BJ (cell line): ENCODE data around the gene GFER. TPM values are rescaled to one million over a fixed set of nuclear protein-coding genes. Genes with fewer than 3 reads are reported as not detected.

ENCODE experiments used
- CTCF ChIA-PET: fragments of 350-600 bp; formaldehyde crosslinking; extraction: SDS; loops from one replicate; lab custom pipeline; 2021; ENCODE audit warnings: antibody characterized with exemption, inconsistent platforms; lab: Yijun Ruan, JAX
- POLR2A ChIA-PET: fragments of 300-600 bp; sonication (Branson Sonifier 250); formaldehyde crosslinking; extraction: SDS; loops from one replicate; lab custom pipeline; 2021; ENCODE audit warnings: antibody characterized with exemption; lab: Charles Lee
- DNase-seq: peaks from one replicate; pipeline ENCODE4 v3.0.0-alpha.2; 2011; ENCODE audit warnings: low read depth
- H3K27me3 ChIP-seq: 2 replicates; pipeline ENCODE4 v1.6.0; 2011; ENCODE audit warnings: low read length; ENCODE audit not compliant: control insufficient read depth, insufficient read depth
- H3K36me3 ChIP-seq: 2 replicates; pipeline ENCODE4 v1.5.1; 2011; ENCODE audit warnings: low read length; ENCODE audit not compliant: control insufficient read depth, insufficient read depth
- H3K4me3 ChIP-seq: 2 replicates; pipeline ENCODE4 v1.5.1; 2011; ENCODE audit warnings: low read depth, mild to moderate bottlenecking, control low read depth, low read length
- CTCF ChIP-seq: IDR thresholded peaks from 2 replicates; pipeline ENCODE4 v1.5.1; 2011; ENCODE audit warnings: low read depth, mild to moderate bottlenecking, control low read depth, inconsistent platforms, low read length, moderate library complexity; ENCODE audit not compliant: insufficient read depth
- polyA plus RNA-seq: library from polyadenylated mRNA; depleted of rRNA; stranded (reverse); fragments of >200 nt; gene quantifications from 2 replicates; pipeline ENCODE4 v1.2.3, GENCODE V29; 2011

GFER gene
- polyA plus RNA-seq, 1 experiment = 19.8 TPM

DNA sequence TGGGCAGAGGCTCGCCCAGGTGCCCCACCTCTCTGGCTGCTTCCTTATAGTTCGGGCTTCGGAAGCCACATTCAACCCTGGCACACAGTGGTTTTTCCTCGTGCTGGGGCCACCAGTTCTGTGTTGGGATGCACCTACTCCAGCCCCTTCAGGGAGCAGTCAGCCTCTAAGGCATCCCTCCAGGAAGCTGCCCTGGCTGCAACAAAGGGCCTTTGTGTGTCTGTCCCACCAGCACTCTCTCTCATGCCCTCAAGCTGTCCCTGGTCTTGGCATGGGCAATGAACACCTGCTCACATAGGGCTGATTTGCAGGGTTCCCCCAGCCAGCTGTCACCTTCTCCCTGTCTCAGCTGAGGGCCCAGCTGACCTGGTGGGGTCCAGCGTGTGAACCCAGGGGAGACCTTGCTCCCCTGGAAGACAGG lies 2.0 kb upstream of the GFER start:
- POLR2A ChIA-PET = no interaction called here
- no peak for DNase-seq
- Histone ChIP-seq H3K27me3 (peaks cover 12% of the 10 kb centered on the region), H3K4me3 (no peak overlapping the region), H3K36me3 (peaks cover 24% of the 10 kb centered on the region)
- TF ChIP-seq CTCF = no peak
- CTCF ChIA-PET = interaction anchor here (0.6 to 1.3 kb wide), 4 partner anchors 10 to 169 kb away, joined by 3 to 4 read pairs (median 4); partner anchors contain the start of gene TBL3

DNA sequence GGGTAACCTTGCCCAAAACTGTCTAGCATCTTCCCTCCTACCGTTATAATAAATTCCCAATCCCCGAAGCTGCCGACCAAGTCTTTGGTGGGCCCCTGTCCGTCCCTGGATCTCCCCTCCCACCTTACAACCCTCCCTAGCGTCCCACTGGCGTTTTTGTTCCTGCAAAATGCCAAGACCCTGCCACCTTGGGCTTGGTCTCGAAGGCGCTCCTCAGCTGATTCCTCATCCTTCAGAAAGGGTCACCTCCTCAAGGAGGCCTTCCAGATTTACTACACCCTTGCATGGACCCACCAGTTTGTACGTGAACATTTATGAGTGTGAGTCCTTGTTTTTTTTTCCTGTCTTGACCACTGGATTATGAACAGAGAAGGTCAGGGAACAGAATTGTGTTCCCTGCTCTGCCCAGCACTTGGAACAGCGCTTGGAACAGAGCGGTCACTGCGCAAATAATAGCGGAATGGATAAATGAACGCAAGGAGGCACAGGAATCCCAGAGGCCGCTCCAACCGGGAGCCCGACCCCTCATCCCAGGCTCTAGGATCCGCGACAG lies 926 bp upstream of the GFER start:
- POLR2A ChIA-PET = no interaction called here
- peak; percentile 37 for TF ChIP-seq CTCF
- DNase-seq = no peak
- Histone ChIP-seq H3K27me3 (peaks cover 12% of the 10 kb centered on the region), H3K36me3 (peaks cover 18% of the 10 kb centered on the region), H3K4me3 (peak overlapping the region; percentile 65)
- CTCF ChIA-PET = interaction anchor here (0.6 to 1.1 kb wide), 7 partner anchors 10 to 620 kb away, joined by 3 to 4 read pairs (median 3); partner anchors contain the start of gene TSC2

- H3K36me3 ChIP-seq = peaks cover 15% of the 10 kb centered on the region
- no peak for TF ChIP-seq CTCF
- DNase-seq = no peak
- POLR2A ChIA-PET = interaction anchor here (1.4 kb wide), 1 partner anchor 20 kb away, joined by 8 read pairs; the partner anchor contains the start of gene RPS2
- H3K4me3 ChIP-seq = peak overlapping the region; percentile 82
- CTCF ChIA-PET = interaction anchor here (1.0 to 1.3 kb wide), 2 partner anchors 19 to 38 kb away, joined by 3 read pairs; no protein-coding TSS in a partner anchor
- peaks cover 12% of the 10 kb centered on the region for H3K27me3 ChIP-seq
Observed at GRCh38 chr16:1984347-1985225, 593 bp downstream of the GFER start.

- Histone ChIP-seq H3K27me3 (peaks cover 8% of the 10 kb centered on the region), H3K36me3 (peaks cover 15% of the 10 kb centered on the region), H3K4me3 (no peak overlapping the region)
- no peak for TF ChIP-seq CTCF
- POLR2A ChIA-PET = interaction anchor here (1.4 kb wide), 1 partner anchor 21 kb away, joined by 8 read pairs; the partner anchor contains the start of gene RPS2
- no peak for DNase-seq
- CTCF ChIA-PET = interaction anchor here (1.0 to 1.6 kb wide), 3 partner anchors 18 to 37 kb away, joined by 3 to 7 read pairs (median 3); no protein-coding TSS in a partner anchor
Observed at GRCh38 chr16:1985466-1986150, 1.6 kb downstream of the GFER start.
